Lower leg skin (tissue), 3 donors: Measurements from ENCODE around the gene ZNF621.

Experiments
- CTCF ChIP-seq, 3 donors: fragments of 450-650 bp; IDR thresholded peaks; one replicate each; pipeline ENCODE4 v1.5.1; 2016; ENCODE audit warnings: antibody characterized with exemption in 3 of 3, mild to moderate bottlenecking in 3 of 3, moderate library complexity in 2 of 3
- POLR2A ChIP-seq, 2 donors: fragments of 450-650 bp; IDR thresholded peaks; one replicate each; pipeline ENCODE4 v1.6.1; 2016 to 2017; ENCODE audit warnings: antibody characterized with exemption in 2 of 2, mild to moderate bottlenecking in 1 of 2, moderate library complexity in 1 of 2

GRCh38 chr3:40521254-40521653 is 3.5 kb upstream of the ZNF621 start:
- TF ChIP-seq POLR2A (IDR thresholded peaks at IDR 0.05): no peak
- TF ChIP-seq CTCF (IDR thresholded peaks at IDR 0.05): no peak
